Measurements from ENCODE around the gene HRK. TPM values are rescaled to one million over a fixed set of nuclear protein-coding genes. Genes with fewer than 3 reads are reported as not detected.

Gene HRK
- polyA plus RNA-seq, 3 donors: 0.25 to 0.33 (median 0.29) TPM

GRCh38 chr12:116874324-116874995 is 6.8 kb downstream of the HRK start:
- DNase-seq (ENCODE audit: low read depth in 3 of 3, low spot score in 2 of 3): no peak

DNA sequence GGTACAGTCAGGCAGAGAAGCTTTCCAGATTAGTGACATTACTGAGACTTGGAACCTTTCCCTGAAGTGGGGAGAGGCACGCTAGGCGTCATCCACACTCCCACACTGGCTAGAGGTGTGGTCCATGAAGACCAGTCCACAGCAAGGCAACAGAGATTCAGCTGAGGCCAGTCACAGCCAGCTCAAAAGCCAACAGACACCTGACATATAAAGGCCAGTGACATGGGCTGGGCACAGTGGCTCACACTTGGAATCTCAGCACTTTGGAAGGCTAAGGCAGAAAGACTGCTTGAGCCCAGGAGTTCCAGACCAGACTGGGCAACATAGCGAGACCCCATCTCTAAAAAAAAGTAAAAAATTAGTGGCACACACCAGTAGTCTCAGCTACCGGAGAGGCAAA is 10.9 kb downstream of the HRK start:
- no peak for DNase-seq (ENCODE audit: low read depth in 3 of 3, low spot score in 2 of 3)

GRCh38 chr12:116867523-116867922 is 13.7 kb downstream of the HRK start:
- no peak for DNase-seq (ENCODE audit: low read depth in 3 of 3, low spot score in 2 of 3)

GRCh38 chr12:116864371-116865160 is 16.7 kb downstream of the HRK start:
- DNase-seq (ENCODE audit: low read depth in 3 of 3, low spot score in 2 of 3): no peak

- no peak for DNase-seq (ENCODE audit: low read depth in 3 of 3, low spot score in 2 of 3)
Observed at GRCh38 chr12:116863275-116863767, 17.9 kb downstream of the HRK start.

DNA sequence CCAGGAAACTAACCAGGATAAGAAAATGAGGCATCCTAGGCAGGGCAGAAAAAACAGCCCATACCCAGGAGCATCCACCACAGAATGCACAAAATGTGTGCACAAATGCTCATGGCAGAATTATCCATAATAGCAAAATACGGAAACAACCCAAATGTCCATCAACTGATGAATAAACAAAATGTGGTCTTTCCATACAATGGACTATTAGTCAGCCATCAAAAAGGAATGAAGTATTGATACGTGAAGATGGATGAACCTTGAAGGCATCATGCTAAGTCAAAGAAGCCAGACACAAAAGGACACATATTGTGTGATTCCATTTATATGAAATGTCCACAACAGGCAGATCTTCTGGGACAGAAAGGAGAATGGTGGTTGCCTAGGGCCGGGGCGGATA is 19.1 kb downstream of the HRK start:
- no peak for DNase-seq (ENCODE audit: low read depth in 3 of 3, low spot score in 2 of 3)

DNA sequence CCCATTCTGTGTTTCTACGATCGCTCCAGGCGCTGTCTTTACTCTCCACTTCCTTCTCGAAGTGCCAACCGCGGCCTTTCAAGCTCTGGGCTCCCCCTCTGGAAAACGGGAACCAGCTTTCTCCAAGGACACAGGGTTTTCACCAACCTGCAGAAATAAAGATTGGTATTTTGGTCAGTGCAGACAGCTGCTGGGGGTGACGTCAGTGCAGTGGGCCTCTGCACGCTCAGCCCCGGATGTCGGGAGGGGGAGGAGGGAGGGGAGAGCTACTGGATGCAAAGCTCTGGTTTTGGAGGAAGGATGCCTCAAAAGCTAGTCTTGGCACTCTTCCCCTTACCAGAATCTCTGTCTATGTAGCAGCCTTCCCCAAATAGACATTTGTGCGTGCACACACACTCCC is 19.9 kb downstream of the HRK start:
- DNase-seq (ENCODE audit: low read depth in 3 of 3, low spot score in 2 of 3): no peak

DNA sequence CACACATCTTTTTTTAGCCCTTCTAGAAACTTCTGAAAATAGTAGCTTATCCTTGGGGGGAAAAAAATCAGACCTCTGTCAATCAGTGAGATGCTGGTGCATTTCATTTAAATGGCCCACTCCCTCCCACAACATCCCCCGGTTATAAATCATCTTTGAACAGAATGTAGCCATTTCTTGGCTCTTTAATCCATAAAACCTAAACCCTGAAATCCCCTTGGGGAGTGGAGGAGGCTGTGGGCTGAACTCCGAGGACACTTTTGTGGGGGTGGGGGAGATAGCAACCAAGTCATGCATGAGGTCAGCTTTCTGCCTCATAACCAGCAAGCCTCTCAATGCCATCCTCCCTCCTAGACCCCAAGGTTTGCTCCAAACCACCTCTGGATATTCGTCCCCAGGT is 21.0 kb downstream of the HRK start:
- DNase-seq (ENCODE audit: low read depth in 3 of 3, low spot score in 2 of 3): no peak

- no peak for DNase-seq (ENCODE audit: low read depth in 3 of 3, low spot score in 2 of 3)
Observed at GRCh38 chr12:116859079-116859478, 22.2 kb downstream of the HRK start.

GRCh38 chr12:116856729-116857128 is 24.5 kb downstream of the HRK start:
- no peak for DNase-seq (ENCODE audit: low read depth in 3 of 3, low spot score in 2 of 3)

GRCh38 chr12:116855744-116856470 is 25.3 kb downstream of the HRK start:
- DNase-seq (ENCODE audit: low read depth in 3 of 3, low spot score in 2 of 3): no peak

DNA sequence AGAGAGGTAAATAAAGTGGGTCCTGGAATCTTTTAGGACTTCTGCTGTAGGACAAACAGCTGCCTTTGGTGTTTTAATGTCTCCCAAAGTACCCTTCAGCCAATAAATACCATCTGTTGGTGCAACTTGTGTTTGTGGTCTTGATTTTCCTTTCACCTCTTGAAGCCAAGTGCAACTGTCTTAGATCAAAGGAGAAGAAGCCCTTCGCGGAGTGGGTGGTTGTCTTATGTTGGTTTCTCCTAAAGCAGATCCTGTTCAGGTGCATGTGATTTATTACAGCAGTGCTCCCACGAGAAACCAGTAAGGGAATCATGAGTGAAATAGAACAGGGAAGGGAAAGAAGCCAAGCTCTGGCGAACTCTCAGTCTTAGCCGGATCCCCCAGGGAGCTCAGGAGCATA is 27.7 kb downstream of the HRK start:
- no peak for DNase-seq (ENCODE audit: low read depth in 3 of 3, low spot score in 2 of 3)

GRCh38 chr12:116852303-116852702 is 28.9 kb downstream of the HRK start:
- DNase-seq (ENCODE audit: low read depth in 3 of 3, low spot score in 2 of 3): no peak

GRCh38 chr12:116849216-116849615 is 32.0 kb downstream of the HRK start:
- no peak for DNase-seq (ENCODE audit: low read depth in 3 of 3, low spot score in 2 of 3)

- DNase-seq (ENCODE audit: low read depth in 3 of 3, low spot score in 2 of 3): no peak
Observed at GRCh38 chr12:116843085-116843484, 38.2 kb downstream of the HRK start.

DNA sequence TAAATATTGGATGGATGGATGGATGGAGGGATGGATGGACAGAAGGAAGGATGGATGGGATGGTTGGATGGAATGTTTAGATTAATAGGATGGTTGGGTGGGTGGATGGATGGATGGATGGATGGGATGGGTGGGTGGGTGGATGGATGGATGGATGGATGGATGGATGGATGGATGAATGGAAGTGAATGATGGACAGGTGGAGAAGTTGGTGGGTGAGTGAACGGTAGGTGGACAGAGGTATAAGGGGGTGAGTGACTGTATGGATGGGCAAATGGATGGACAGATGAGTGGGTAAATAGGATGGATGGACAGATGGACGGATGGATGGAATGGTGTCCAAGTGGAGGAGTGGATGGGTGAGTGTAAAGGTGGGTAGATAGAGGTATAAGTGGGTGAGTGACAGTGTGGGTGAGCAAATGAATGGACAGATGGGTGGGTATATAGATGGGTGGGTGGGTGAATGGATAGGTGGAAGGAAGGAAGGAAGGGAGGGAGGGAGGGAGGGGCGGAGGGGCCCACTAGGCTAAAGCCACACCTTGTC is 41.9 kb downstream of the HRK start:
- DNase-seq (ENCODE audit: low read depth in 3 of 3, low spot score in 2 of 3): no peak

- DNase-seq (ENCODE audit: low read depth in 3 of 3, low spot score in 2 of 3): no peak
Observed at GRCh38 chr12:116838365-116838764, 42.9 kb downstream of the HRK start.

GRCh38 chr12:116837097-116837496 is 44.1 kb downstream of the HRK start:
- no peak for DNase-seq (ENCODE audit: low read depth in 3 of 3, low spot score in 2 of 3)

- no peak for DNase-seq (ENCODE audit: low read depth in 3 of 3, low spot score in 2 of 3)
Observed at GRCh38 chr12:116835484-116835883, 45.8 kb downstream of the HRK start.

DNA sequence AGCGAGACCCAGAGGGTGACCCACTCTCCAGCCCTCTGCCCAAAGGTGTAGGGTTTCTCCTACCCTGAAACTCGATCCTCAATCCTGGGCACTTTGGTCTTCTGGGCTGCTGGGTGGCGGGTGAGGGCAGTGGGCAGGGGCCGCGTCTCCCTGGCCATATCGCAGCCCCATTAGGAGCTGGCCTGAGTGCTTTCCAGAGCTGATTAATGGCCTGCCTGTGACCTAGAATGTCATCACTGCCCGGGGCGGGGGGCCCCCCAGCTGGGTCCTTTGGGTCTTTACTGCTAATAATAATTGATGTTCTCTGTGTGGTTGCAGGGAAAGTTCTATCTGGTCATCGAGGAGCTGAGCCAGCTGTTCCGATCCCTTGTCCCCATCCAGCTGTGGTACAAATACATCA is 47.8 kb downstream of the HRK start:
- no peak for DNase-seq (ENCODE audit: low read depth in 3 of 3, low spot score in 2 of 3)

DNA sequence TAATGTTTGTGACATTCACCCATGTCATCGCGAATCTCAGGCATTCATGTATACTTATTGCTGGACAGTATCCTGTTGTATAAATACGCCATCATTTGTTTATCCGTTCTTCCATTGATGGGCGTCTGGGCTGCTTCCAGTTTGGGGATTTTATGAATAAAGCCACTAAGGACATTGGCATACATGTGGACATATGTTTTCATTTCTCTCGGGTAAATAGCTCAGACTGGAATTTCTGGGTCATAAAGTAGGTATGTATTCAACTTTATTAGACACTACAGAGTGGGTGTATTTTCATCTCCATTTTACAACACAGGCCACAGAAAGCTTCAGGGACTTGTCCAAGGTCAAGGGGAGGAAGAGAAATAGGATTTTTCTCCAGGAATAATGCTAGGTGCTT is 48.9 kb downstream of the HRK start:
- DNase-seq (ENCODE audit: low read depth in 3 of 3, low spot score in 2 of 3): no peak

All from right renal cortex interstitium (tissue), 3 donors.